ENCODE measurements around the gene LAMTOR3.
"Not testable (repeated sequence)": the region's sequence is repeated elsewhere in the genome, so short reads cannot be mapped to it uniquely, and the experiment has no call there.

The LAMTOR3 gene

GRCh38 chr4:99861120-99861905 lies 32.9 kb downstream of the LAMTOR3 start:
- FAIRE-seq = peak; percentile 84

GRCh38 chr4:99860521-99860920 lies 33.7 kb downstream of the LAMTOR3 start:
- no peak for FAIRE-seq

- FAIRE-seq = no peak
These were observed 34.6 kb downstream of the LAMTOR3 start for GRCh38 chr4:99859618-99860017.

GRCh38 chr4:99857307-99857706 lies 36.9 kb downstream of the LAMTOR3 start:
- FAIRE-seq = no peak

DNA sequence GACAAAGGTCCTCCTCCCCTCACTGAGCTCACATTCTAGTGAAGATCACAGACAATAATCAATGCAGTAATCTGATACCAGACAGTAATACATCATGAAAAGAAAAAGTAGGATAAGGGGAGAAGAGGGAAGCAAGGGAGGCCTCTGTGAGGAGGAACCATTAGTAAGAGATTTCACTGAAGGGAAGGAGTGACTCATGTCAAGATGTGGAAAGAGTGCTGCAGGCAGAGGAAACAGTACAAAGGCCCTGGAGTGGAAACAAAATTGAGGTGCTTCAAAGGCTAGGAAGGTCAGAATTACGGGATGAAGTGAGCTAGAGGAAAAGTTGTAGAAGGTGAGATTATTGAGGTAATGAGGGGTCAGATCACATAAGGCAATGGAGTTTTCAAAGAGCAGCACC lies 38.1 kb downstream of the LAMTOR3 start:
- FAIRE-seq = no peak

- no peak for FAIRE-seq
These were observed 38.5 kb downstream of the LAMTOR3 start for GRCh38 chr4:99855678-99856077.

- FAIRE-seq = no peak
These were observed 40.2 kb downstream of the LAMTOR3 start for GRCh38 chr4:99853999-99854398.

DNA sequence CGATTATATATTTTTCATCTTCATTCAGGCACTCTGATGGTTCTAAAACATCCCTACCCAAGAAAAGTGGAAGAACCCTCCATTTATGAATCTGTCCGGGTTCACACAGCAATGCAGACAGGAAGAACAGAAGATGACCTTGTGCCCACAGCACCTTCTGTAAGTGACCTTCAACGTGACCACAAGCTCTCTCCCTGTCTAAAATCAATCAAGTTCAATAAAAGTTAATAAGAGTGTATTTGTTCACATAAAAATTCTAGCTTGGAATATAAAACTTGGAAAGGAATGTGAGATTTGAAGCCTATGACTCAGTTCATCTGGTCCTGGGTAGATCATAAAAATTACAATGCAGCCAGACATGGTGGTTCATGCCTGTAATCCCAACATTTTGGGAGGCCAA lies 41.0 kb downstream of the LAMTOR3 start:
- no peak for FAIRE-seq

DNA sequence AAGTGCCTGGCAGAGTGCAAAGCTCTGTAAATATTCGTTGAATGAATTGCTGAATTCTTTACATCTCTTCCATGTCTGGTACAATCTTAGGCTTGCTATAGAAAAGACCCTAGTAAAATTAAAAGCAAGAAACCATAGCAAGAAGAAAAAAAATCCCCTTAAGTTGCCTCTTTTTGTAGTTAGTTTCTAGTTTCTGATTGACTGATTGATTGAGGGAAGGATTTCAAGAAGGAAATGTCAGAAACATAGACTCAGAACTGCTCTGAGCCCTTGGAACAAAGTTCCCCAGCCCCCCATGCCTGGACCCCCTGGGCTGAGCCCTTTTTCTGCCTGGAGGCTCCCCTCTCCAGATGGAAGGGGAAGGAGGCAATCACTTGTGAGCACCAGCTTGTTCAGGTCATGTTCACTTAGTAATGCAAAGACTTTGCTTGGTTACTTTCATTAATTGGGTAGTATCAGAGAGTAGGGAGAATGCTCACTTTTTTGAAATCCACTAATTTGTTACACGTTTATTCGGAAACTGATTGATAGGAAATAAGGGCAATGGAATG lies 42.0 kb downstream of the LAMTOR3 start:
- FAIRE-seq = no peak

- no peak for FAIRE-seq
These were observed 45.6 kb downstream of the LAMTOR3 start for GRCh38 chr4:99848591-99849001.

GRCh38 chr4:99847362-99847976 lies 46.8 kb downstream of the LAMTOR3 start:
- FAIRE-seq = no peak

GRCh38 chr4:99846891-99847290 lies 47.3 kb downstream of the LAMTOR3 start:
- no peak for FAIRE-seq

DNA sequence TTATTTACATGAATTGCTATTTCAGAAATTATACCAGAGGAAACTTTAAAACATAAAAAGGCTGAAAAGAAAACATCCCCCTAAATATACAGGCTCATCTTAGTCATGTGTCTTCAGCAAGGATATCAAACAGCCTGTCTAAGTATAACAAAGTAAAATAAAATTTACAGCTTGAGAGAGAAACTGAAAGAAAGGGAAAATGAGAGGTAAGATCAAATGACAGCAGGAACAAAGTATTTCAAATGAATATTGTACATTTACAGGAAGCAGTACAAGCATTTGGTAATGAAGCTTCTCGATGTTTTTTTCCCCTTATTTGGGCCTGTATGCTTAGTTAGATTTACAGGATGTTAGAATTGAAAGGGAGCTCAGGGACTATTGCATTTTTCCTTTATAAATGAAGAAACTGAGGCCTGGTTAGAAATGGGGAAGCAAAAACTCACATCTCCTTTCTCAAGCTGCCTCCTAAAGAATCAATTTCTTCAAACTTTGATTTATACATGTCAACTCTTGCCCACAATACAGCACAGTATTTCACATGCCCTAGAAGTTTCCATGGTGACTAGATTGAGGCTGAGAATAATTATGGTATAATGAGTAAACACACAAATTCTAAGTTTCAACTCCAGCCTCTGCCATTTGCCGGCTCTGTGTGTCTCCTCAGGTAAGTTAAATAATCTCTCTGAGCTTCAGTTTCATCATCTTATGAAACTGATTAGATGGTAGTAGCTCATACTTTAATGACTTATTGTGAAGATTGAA lies 48.3 kb downstream of the LAMTOR3 start:
- FAIRE-seq = no peak

GRCh38 chr4:99845179-99845578 lies 49.0 kb downstream of the LAMTOR3 start:
- FAIRE-seq = no peak

GRCh38 chr4:99844048-99844447 lies 50.2 kb downstream of the LAMTOR3 start:
- no peak for FAIRE-seq

DNA sequence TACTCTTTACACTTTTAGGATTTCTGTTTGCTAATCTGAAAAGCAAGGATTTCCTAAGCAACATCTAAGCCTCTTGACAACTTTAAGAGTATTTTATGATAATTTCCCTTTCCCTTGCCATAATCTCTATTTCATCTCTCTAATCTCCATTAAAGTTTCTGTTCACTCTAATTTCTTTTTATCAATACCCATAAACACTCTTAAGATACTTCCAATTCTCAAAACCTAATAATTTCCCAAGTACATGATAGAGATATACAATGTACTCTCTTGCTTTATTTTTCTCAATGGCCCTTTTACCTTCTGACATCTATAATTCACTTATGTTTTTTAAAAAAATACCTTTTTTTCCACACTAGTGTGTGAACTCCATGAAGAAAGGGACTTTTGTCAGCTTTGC lies 50.8 kb downstream of the LAMTOR3 start:
- no peak for FAIRE-seq

DNA sequence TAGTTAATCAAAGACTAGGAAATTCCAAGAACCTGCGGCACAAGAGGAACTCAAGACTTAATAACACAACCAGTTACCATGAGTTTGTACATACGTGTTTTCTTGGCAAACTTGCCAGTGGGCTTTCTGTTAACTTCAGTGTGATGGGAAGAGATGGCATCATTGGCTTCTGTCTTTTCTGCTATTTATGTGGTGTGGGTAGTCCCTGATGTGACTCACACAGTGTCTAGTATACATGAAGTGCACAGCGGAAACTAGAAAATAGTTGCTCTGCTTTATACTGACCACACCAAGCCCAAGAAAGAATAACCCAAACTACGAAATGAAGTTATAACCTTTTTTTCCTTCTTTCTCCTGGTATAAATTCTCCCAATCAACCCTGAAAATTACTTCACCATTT lies 53.1 kb downstream of the LAMTOR3 start:
- no peak for FAIRE-seq

- no peak for FAIRE-seq
These were observed 55.3 kb downstream of the LAMTOR3 start for GRCh38 chr4:99838927-99839326.

- FAIRE-seq = no peak
These were observed 58.3 kb downstream of the LAMTOR3 start for GRCh38 chr4:99835942-99836341.

DNA sequence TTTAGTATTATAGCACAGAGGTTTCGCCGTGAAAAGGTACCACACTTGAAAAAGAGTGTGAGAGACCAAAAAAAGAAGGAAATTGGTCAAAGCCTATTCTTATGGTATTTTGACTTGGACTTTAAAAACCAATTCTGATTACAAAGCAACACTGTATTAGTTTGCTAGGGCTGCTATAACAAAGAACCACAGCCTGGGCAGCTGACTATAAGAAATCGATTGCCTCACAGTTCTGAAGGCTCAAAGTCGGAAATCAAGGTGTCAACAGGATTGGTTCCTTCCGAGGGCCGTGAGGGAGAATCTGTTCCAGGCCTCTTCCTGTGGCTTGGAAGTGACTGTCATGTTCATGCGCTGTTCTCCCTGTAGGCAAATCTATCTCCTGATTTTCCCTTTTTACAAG lies 59.7 kb downstream of the LAMTOR3 start:
- no peak for FAIRE-seq

GRCh38 chr4:99833756-99834155 lies 60.5 kb downstream of the LAMTOR3 start:
- no peak for FAIRE-seq

GRCh38 chr4:99832758-99833157 lies 61.5 kb downstream of the LAMTOR3 start:
- peak; percentile 21 for FAIRE-seq

DNA sequence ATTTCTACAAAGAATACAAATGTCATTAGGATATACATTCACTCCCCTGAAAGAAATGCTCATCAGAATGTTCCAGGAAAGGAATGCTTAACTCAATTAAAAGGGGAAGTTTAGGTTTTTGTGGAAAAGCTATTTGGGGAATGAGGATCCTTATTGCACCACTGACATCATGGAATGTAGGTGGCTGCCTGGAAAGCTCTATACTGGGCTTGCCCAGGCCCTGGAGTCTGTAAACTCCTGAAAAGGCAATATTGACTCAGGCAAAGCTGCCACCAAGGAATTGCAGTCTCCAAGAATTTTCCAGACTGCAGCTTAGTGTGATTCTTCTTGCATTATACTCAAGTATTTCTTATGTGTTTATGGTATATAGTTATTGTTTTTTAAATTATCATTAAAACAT lies 61.9 kb downstream of the LAMTOR3 start:
- no peak for FAIRE-seq

GRCh38 chr4:99830051-99830450 lies 64.2 kb downstream of the LAMTOR3 start:
- not testable (repeated sequence) for FAIRE-seq

All from islet of Langerhans (tissue), 1 donor.